HG03064 (cell line): Measurements from ENCODE around the gene PSTK.

Experiments used
- ATAC-seq: cut with Tn5 transposase; IDR thresholded peaks from one replicate; pipeline ENCODE4 v1.9.1; 2021; ENCODE audit warnings: low read depth; ENCODE audit not compliant: unreplicated experiment

PSTK gene

GRCh38 chr10:123017421-123018165 is 37.4 kb downstream of the PSTK start:
- ATAC-seq: no peak

- ATAC-seq: no peak
Measured at GRCh38 chr10:123018531-123018930, 38.3 kb downstream of the PSTK start.

- no peak for ATAC-seq
Measured at GRCh38 chr10:123019264-123019663, 39.1 kb downstream of the PSTK start.

- no peak for ATAC-seq
Measured at GRCh38 chr10:123019941-123020703, 39.9 kb downstream of the PSTK start.

GRCh38 chr10:123021517-123021916 is 41.3 kb downstream of the PSTK start:
- ATAC-seq: no peak

- ATAC-seq: no peak
Measured at GRCh38 chr10:123024540-123024939, 44.3 kb downstream of the PSTK start.

DNA sequence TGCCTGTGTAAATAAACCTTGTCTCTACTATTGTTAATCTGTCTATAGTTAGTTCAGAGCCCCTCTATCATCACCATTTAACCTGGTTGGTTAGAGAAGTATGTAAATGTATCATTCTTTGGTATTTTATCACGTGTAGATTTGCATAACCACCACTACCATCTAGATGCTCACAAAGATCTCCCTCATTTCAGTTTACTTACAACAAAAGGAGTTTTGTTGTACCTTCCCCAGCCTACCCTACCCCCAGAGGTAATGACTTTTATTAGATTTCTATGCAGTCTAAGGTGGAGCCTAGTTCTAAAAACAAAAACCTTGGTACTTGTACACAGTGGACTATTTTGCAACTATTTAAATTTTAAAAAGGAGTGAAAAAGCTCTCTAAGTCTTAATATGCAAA is 46.1 kb downstream of the PSTK start:
- ATAC-seq: no peak

- no peak for ATAC-seq
Measured at GRCh38 chr10:123027861-123028260, 47.7 kb downstream of the PSTK start.

DNA sequence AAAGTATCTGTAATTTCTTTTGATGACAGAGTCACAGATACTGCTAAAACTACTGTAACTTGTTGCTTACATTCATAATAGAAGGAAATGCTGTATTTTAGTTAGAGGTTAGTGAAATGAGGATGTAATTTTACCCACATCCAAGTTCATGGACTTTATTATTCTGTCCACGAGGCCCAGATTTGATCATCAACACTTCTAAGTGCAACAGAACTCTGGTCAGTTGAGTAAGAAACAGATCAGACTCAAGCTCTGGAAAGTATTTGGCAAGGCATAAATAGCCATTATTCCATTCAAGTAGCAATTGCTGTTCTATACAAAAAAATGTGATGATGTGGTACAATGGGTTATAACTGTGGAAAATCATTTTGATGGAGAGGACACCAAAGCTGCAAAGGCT is 50.9 kb downstream of the PSTK start:
- no peak for ATAC-seq

DNA sequence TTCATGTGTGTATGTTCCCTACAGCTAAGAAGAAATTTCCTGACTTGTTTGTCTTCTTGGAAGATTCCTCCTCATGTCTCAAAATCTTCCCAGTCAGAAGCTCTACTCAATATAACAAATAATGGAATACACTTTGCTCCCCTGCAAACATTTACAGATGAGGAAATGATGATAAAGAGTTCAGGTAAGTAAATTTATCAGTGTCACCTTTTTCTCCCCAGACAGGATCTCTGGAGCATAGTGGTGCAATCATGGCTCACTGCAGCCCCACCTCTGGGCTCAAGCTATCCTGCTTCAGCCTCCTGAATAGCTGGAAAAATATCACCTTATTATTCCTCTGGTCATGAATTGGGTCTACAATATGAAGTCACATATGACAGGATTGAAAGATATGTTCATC is 54.1 kb downstream of the PSTK start:
- no peak for ATAC-seq

GRCh38 chr10:123035467-123036086 is 55.4 kb downstream of the PSTK start:
- ATAC-seq: no peak

- ATAC-seq: no peak
Measured at GRCh38 chr10:123038782-123039631, 58.8 kb downstream of the PSTK start.

DNA sequence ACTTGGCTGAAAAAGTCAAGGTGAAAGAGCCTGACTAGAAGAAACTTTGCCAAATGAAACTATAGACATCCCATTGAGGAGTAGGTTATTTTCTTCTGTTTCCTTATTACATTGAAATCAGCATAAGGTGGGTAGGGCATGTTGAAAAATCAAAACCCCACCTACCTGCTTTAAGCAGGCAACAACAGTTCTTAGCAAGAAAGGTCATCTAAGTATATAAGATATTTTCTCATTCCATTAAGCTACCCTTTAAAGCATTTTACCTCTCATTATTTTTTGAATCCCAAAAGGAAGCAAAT is 59.4 kb downstream of the PSTK start:
- no peak for ATAC-seq
